NCI-H2081 treated with DMSO at 0.1 percent for 48 hours (cell line): ENCODE results near the gene ZNF683.
"Not testable (repeated sequence)": the region's sequence is repeated elsewhere in the genome, so short reads cannot be mapped to it uniquely, and the experiment has no call there.

Experiments used
- DNase-seq: peaks from one replicate; lab custom pipeline; 2025; lab: John Stamatoyannopoulos, UW

Gene ZNF683

DNA sequence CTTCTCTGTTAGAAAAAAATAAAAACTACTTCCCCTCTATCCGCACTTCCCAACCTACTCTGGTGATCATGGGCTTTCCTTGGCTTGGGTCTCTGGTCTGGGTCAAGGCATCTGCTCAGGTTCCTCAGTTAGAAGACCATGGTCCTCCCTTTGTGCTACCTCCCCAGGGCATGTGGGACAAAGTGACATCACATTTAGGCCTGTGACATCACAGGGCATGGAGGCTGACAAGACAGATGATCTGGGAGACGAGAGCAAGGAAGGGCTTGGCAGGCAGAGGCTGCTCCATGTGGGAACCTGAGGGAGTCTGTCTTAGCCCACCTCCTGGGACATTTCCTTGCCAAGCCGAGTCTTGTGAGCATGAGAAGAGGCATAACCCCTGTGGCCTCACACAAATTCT, at the start of gene ZNF683:
ZNF683 (minus strand) TSS at position 140 of the 400 bp plus-strand sequence. CDS start 4,179 bp downstream, outside the sequence.
- not testable (repeated sequence) for DNase-seq

DNA sequence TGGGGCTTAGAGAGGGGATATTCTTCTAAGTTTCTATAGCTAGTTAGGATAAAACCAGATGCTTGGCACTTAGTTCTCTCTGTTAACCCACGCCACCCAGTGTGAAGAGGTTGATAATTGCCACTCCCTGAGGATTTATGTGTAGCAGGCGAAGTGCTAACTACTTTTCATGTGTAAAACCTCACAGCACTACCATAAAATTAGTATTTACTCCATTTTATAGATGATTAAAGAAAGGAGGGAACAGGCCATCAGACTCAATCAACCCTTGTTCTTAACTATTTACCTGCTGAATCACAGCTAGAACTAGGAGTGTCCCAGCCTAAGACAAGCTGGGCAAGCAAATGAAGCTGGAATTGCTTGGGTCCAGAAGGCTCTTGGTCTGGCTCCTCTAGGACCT, 46.9 kb upstream of the ZNF683 start:
- no peak for DNase-seq

DNA sequence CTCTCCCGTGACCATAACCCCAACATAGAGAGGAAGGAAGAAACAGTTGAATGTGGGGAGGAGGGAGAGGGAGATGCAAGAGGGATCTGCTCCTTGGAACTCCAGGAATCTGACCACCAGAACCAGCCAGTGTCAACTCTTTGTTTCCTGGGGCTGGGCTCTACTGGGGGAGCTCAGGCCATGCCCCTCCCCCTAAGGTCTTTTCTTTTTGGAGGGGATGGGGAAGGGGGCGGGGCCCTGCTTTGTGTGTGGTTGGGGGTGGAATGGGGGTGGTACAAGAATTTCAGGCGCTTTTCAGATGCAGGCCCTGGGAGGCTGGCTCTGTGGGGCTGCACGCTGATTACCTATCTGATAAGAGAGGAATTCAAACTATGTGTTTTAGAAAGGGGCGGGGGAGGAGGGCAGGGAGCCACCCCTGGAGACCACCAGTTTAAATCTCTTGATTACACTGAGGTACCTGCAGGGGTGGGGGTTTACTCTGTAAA, 46.4 kb upstream of the ZNF683 start:
- no peak for DNase-seq

- no peak for DNase-seq
Measured at GRCh38 chr1:26417111-26417759, 44.7 kb upstream of the ZNF683 start.

GRCh38 chr1:26413031-26413430, 40.5 kb upstream of the ZNF683 start:
- no peak for DNase-seq

- DNase-seq = no peak
Measured at GRCh38 chr1:26412180-26412840, 39.8 kb upstream of the ZNF683 start.

DNA sequence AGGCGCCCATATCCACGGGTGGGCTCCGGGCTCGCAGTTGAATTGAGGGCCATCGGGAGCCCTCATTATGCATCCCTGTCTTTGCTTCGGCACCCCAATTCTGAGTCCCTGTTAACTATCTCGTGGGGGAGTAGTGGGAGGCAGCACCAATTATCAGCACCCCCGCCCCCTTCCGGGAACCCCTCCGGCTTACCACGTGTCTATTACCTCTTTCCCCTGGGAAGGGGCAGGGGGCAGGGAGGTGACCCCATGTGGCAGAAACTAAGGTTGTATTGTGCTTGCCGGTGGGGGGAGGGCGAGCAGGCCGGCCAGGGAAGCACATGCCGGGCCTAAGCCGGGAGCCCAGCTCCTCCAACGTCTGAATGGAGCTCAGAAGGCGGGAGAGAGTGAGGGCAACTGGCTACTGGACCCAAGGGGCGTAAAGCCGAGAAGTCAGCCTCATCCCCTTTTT, 39.1 kb upstream of the ZNF683 start:
- DNase-seq = no peak

- no peak for DNase-seq
Measured at GRCh38 chr1:26410706-26411623, 38.4 kb upstream of the ZNF683 start, which contains the start of gene LIN28A. Gene LIN28A, plus strand, starts transcription at chr1:26410817. Its CDS starts 75 bp downstream, at chr1:26410892.

GRCh38 chr1:26409191-26409807, 36.7 kb upstream of the ZNF683 start:
- DNase-seq = no peak

- no peak for DNase-seq
Measured at GRCh38 chr1:26408604-26409003, 36.1 kb upstream of the ZNF683 start.

DNA sequence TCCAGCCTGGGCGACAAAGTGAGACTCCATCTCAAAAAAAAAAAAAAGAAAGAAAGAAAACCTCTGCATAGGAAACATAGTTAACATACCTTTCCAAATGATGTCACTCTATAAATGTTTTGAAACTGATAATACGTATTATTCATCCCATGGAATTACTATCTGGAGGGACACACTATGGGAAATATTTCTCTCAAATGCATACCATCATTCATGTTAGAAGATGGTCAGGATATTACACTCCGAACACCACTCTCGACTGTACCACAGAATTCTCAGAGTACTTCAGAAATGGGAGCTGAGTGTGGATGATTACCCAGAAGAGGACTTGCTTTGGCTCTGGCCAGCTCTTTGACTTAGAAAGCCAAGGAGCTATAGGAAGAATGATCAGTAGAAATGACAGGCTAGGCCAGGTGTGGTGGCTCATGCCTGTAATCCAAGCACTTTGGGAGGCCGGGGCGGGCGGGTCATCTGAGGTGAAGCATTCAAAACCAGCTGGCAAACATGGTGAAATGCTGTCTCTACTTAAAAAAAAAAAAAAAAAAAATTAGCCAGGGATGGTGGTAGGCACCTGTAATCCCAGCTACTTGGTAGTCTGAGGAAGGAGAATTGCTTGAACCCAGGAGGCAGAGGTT, 32.8 kb upstream of the ZNF683 start:
- no peak for DNase-seq

GRCh38 chr1:26404641-26405040, 32.1 kb upstream of the ZNF683 start:
- DNase-seq = no peak

DNA sequence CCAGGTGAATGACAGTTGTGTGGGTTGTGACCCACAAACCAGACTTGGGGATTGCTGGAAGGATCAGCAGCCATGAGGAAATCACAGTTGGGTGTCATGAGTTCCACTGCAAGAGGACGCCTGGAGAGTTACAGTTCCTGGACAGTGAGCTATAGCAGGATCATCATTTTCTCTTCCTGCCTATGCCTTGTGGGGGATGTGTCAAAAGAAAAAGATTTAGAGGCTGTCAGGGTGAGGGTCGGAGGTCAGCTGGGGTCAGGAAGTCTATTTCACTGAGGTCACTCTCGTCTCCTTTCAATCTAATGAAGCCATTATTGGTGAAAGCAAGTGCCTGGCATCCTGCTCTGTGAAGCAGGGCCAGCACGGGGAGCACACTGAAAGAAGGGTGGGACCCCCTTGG, 31.1 kb upstream of the ZNF683 start:
- no peak for DNase-seq

DNA sequence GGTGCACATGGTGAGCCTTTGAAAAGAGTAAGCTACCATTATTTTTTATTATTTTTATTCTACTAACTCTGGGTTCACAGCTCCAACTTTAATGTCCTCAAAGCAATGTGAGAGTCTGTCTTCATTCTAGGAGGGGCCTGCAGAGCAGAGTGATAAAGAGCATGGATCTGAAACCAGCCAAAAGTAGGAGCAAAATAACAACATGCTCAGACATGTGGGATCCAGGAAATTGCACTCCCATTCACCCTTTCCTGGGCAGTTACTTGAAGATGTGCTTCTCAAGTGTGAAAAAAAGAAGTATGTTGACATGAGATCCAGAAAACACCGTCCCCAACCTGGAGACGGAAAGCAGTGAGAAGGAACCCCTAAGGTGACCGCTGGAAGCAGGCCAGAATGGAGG, 29.3 kb upstream of the ZNF683 start:
- no peak for DNase-seq

GRCh38 chr1:26399034-26399433, 26.5 kb upstream of the ZNF683 start:
- no peak for DNase-seq

- no peak for DNase-seq
Measured at GRCh38 chr1:26395754-26396153, 23.2 kb upstream of the ZNF683 start.

GRCh38 chr1:26391450-26391849, 18.9 kb upstream of the ZNF683 start:
- DNase-seq = no peak

DNA sequence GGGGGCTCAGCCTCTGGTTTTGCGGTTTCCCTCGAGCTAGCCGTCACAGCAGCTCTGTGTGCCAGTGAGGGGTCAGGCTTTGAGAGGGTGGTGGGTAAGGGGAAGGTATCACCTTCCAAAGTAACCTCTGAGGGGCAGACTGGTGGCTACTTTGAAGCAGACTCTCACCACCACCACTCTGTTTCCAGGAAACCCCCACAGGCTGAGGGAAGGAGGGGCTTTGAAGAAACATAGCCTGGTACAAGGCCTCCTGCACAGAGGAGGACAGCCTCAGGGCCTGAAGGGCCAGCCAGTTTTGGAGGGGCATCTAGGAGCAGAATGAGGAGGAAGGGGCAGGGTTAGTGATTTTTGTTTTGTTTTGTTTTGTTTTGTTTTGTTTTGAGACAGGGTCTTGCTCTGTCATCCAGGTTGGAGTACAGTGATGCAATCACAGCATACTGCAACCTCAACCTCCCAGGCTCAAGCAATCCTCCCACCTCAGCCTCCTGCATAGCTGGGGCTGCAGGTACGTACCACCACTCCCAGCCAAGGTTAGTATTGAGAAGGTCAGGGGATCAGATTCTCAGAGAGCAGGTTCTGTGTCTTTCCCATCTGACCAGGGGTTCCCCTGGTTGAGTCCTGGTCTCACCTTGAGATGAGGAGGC, 17.2 kb upstream of the ZNF683 start:
- DNase-seq = no peak

DNA sequence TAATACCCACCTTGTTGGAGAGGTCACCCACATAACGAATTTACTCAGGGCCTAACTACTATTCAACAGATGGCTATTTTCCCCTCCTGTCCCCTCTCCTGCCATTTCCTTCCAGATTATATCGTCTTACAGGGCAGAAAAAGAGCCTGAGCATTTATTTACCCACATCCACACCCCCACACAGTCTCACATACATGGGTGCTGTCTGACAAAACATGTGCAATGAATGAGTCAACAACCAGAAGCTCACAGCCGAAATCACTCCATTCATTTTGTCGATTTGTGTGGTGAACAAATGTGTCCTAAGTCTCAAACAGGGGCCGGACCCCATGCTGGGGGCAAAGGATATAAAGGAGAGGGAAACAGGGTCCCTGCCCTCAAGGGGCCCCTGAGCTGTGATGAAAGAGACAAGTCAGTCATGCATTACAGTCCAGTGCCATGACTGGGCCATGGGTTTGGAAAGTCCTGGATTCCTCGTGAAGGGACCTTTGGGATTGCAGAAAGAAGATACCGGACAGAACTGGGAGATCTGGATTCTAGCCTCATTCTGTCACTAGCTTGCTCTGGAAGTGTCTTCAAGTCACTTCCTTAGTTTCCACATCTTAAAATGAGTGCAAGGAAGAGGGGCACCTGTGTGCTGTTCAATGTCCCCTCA, 16.4 kb upstream of the ZNF683 start:
- DNase-seq = no peak

GRCh38 chr1:26387447-26387846, 14.9 kb upstream of the ZNF683 start:
- no peak for DNase-seq
